Measurements from ENCODE around the gene NACC2. TPM values are rescaled to one million over a fixed set of nuclear protein-coding genes. Genes with fewer than 3 reads are reported as not detected.
"Not testable (repeated sequence)": the region's sequence is repeated elsewhere in the genome, so short reads cannot be mapped to it uniquely, and the experiment has no call there.

NACC2 gene
- total RNA-seq, 1 donor from 2014 or later: 62.0 TPM

- no peak for DNase-seq (ENCODE audit: low read depth)
Observed at GRCh38 chr9:136110082-136111061, 15.3 kb upstream of the NACC2 start.

GRCh38 chr9:136109351-136110081 is 14.4 kb upstream of the NACC2 start:
- DNase-seq (ENCODE audit: low read depth): peak; percentile 68

- no peak for DNase-seq (ENCODE audit: low read depth)
Observed at GRCh38 chr9:136108648-136109266, 13.7 kb upstream of the NACC2 start.

- DNase-seq (ENCODE audit: low read depth): no peak
Observed at GRCh38 chr9:136107953-136108647, 13.0 kb upstream of the NACC2 start.

- no peak for DNase-seq (ENCODE audit: low read depth)
Observed at GRCh38 chr9:136107155-136107952, 12.3 kb upstream of the NACC2 start.

GRCh38 chr9:136105398-136106135 is 10.5 kb upstream of the NACC2 start:
- DNase-seq (ENCODE audit: low read depth): no peak

- no peak for DNase-seq (ENCODE audit: low read depth)
Observed at GRCh38 chr9:136104916-136105315, 9.8 kb upstream of the NACC2 start.

GRCh38 chr9:136104488-136104800 is 9.4 kb upstream of the NACC2 start:
- no peak for DNase-seq (ENCODE audit: low read depth)

GRCh38 chr9:136103651-136104487 is 8.8 kb upstream of the NACC2 start:
- DNase-seq (ENCODE audit: low read depth): no peak

GRCh38 chr9:136101615-136102074 is 6.6 kb upstream of the NACC2 start:
- DNase-seq (ENCODE audit: low read depth): not testable (repeated sequence)

GRCh38 chr9:136100700-136101614 is 5.9 kb upstream of the NACC2 start:
- DNase-seq (ENCODE audit: low read depth): no peak

- no peak for DNase-seq (ENCODE audit: low read depth)
Observed at GRCh38 chr9:136099542-136099941, 4.5 kb upstream of the NACC2 start.

- no peak for DNase-seq (ENCODE audit: low read depth)
Observed at GRCh38 chr9:136098844-136099243, 3.8 kb upstream of the NACC2 start.

GRCh38 chr9:136098210-136098609 is 3.1 kb upstream of the NACC2 start:
- DNase-seq (ENCODE audit: low read depth): no peak

GRCh38 chr9:136096505-136097001 is 1.5 kb upstream of the NACC2 start:
- DNase-seq (ENCODE audit: low read depth): no peak

- no peak for DNase-seq (ENCODE audit: low read depth)
Observed at GRCh38 chr9:136093995-136094881, 851 bp downstream of the NACC2 start.

Measured in renal cortical epithelial cell (primary cell).